ENCODE measurements around the gene ITPK1.

ITPK1 gene

GRCh38 chr14:92960706-92961566, 154.8 kb downstream of the ITPK1 start:
- H3K27me3 ChIP-seq (ENCODE audit: control insufficient read depth in 2 of 2, insufficient read depth in 2 of 2, low read length in 2 of 2): no peaks in the 10 kb centered on the region
- H3K9me3 ChIP-seq (ENCODE audit: control insufficient read depth in 2 of 2, low read length in 2 of 2): no peaks in the 10 kb centered on the region
- H3K36me3 ChIP-seq (ENCODE audit: control insufficient read depth in 2 of 2, insufficient read depth in 2 of 2, low read length in 2 of 2): peaks cover 33 to 39% of the 10 kb centered on the region in 2 donors
- H3K4me1 ChIP-seq (ENCODE audit: control insufficient read depth in 2 of 2, insufficient read depth in 2 of 2, low read length in 2 of 2): peaks cover 16 to 17% of the 10 kb centered on the region in 2 donors
- H3K4me3 ChIP-seq (ENCODE audit: low read length in 2 of 2): no peak overlapping the region
- no peak overlapping the region for H3K27ac ChIP-seq (ENCODE audit: low read depth in 2 of 2, low read length in 2 of 2)
- no peak overlapping the region for H3K9ac ChIP-seq (ENCODE audit: low read depth in 1 of 2, low read length in 2 of 2)

DNA sequence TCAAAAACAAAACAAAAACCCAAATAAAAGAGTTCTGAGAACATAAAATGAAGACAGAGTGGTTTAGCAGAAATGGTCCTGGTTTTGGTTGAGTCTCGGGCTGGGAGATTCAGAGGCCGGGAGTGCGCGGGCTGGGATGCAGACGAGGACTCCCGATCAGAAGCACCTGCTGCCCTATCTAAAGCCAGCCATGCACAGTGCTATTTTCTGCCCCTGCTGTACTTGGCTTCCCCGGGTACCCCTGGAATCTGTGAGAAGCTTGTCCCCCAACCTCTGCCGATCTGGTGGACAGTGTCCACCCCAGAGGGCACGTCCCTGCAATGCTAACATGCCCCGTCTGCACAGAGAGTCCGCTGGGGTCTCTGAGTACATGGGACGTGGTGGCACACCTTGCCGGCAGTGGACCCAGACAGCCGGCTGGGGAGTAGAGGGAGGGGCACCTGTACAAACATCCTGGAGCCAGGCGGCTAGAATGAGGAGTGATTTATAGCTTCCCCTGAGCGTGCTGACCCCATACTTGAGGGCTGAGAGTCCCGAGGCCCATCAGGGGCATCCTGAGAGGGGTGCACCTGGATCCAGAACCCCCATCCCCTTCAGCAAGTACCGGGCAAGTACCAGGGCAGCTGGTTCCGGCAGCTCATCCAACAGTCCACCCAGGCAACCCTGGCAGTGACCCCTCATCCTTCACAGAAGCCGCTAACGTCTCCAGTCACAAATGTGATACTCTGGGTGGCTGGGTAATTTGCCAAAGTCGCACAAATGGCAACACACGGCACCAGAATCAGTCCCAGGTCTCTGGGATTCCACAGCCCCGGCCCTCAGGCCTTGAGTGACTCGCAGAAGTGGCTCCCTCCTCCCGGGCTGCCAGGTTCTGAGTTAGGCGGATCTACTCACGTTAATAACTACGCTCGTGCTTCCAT, 155.7 kb downstream of the ITPK1 start:
- peaks cover 16% of the 10 kb centered on the region in 2 donors for H3K4me1 ChIP-seq (ENCODE audit: control insufficient read depth in 2 of 2, insufficient read depth in 2 of 2, low read length in 2 of 2)
- no peak overlapping the region for H3K4me3 ChIP-seq (ENCODE audit: low read length in 2 of 2)
- peaks cover 33 to 45% of the 10 kb centered on the region in 2 donors for H3K36me3 ChIP-seq (ENCODE audit: control insufficient read depth in 2 of 2, insufficient read depth in 2 of 2, low read length in 2 of 2)
- H3K9ac ChIP-seq (ENCODE audit: low read depth in 1 of 2, low read length in 2 of 2): no peak overlapping the region
- H3K27ac ChIP-seq (ENCODE audit: low read depth in 2 of 2, low read length in 2 of 2): no peak overlapping the region
- no peaks in the 10 kb centered on the region for H3K9me3 ChIP-seq (ENCODE audit: control insufficient read depth in 2 of 2, low read length in 2 of 2)
- no peaks in the 10 kb centered on the region for H3K27me3 ChIP-seq (ENCODE audit: control insufficient read depth in 2 of 2, insufficient read depth in 2 of 2, low read length in 2 of 2)

DNA sequence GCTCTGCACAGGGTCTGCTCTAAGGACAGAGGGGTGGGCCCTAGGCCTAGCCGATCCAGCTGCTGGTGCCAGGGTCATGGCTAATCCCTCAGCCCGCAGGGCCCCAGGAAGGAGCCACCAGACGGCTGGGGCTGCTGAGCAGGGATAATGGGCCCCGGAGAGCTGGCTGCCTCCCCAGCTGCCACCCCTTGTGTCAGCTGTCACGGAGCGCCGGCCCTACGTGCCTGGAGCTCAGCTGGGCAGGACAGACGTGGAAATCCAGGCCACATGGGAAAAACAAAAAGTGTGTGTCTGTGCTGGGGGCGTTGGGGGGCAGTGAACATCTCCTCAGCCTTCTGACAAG, 156.6 kb downstream of the ITPK1 start:
- Histone ChIP-seq H3K36me3 (ENCODE audit: control insufficient read depth in 2 of 2, insufficient read depth in 2 of 2, low read length in 2 of 2) (peaks cover 37 to 45% of the 10 kb centered on the region in 2 donors), H3K4me1 (ENCODE audit: control insufficient read depth in 2 of 2, insufficient read depth in 2 of 2, low read length in 2 of 2) (peaks cover 9% of the 10 kb centered on the region in 2 donors), H3K27ac (ENCODE audit: low read depth in 2 of 2, low read length in 2 of 2) (no peak overlapping the region)

DNA sequence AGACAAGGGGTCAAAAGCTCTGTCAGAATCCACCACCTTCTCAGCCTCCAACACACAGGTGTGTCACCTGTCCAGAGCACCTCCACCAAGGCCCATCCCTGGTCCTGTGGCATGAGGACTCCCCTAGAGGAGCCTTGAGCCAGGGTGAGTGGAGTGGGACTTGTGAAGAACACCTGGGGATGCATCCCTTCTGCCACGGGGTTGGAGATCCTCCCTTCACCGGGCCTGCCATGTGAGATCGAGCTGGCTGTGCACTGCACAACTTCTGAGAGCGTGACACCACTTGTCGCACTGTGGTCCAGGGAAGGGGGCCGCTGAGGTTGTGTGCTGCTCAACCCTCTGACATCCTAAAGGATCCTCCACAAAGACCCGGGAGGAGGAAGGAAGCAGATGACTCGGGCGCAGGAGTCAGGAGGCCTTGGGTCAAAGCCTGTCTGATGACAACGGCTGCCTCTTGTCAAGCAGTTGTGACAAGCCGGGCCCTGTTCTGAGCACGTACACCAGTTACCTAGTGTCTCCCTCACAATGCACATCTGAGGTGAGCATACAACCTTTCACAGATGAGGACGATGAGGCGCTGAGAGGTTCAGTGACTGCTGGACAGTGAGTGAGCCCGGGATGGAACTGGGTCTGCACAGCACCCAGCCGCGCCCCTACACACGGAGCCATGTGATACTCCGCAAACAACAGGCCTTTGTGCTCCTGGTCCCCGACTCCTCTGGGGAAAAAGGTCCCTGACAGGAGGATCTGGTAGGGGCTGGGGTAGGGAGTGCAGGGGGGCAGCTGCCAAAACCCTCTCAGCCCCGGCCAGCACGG, 157.1 kb downstream of the ITPK1 start:
- Histone ChIP-seq H3K27ac (ENCODE audit: low read depth in 2 of 2, low read length in 2 of 2) (no peak overlapping the region), H3K4me1 (ENCODE audit: control insufficient read depth in 2 of 2, insufficient read depth in 2 of 2, low read length in 2 of 2) (peaks cover 3% of the 10 kb centered on the region in 2 donors), H3K27me3 (ENCODE audit: control insufficient read depth in 2 of 2, insufficient read depth in 2 of 2, low read length in 2 of 2) (no peaks in the 10 kb centered on the region), H3K4me3 (ENCODE audit: low read length in 2 of 2) (no peak overlapping the region), H3K9ac (ENCODE audit: low read depth in 1 of 2, low read length in 2 of 2) (no peak overlapping the region), H3K9me3 (ENCODE audit: control insufficient read depth in 2 of 2, low read length in 2 of 2) (no peaks in the 10 kb centered on the region), H3K36me3 (ENCODE audit: control insufficient read depth in 2 of 2, insufficient read depth in 2 of 2, low read length in 2 of 2) (peaks cover 37 to 46% of the 10 kb centered on the region in 2 donors)

More for the DNA sequence above, 156.6 kb downstream of the ITPK1 start:
- Histone ChIP-seq H3K9me3 (ENCODE audit: control insufficient read depth in 2 of 2, low read length in 2 of 2) (no peaks in the 10 kb centered on the region), H3K4me3 (ENCODE audit: low read length in 2 of 2) (no peak overlapping the region), H3K9ac (ENCODE audit: low read depth in 1 of 2, low read length in 2 of 2) (no peak overlapping the region), H3K27me3 (ENCODE audit: control insufficient read depth in 2 of 2, insufficient read depth in 2 of 2, low read length in 2 of 2) (no peaks in the 10 kb centered on the region)

- no peaks in the 10 kb centered on the region for H3K4me1 ChIP-seq (ENCODE audit: control insufficient read depth in 2 of 2, insufficient read depth in 2 of 2, low read length in 2 of 2)
- H3K9ac ChIP-seq (ENCODE audit: low read depth in 1 of 2, low read length in 2 of 2): no peak overlapping the region
- H3K27me3 ChIP-seq (ENCODE audit: control insufficient read depth in 2 of 2, insufficient read depth in 2 of 2, low read length in 2 of 2): no peaks in the 10 kb centered on the region
- H3K36me3 ChIP-seq (ENCODE audit: control insufficient read depth in 2 of 2, insufficient read depth in 2 of 2, low read length in 2 of 2): peaks cover 33 to 44% of the 10 kb centered on the region in 2 donors
- no peaks in the 10 kb centered on the region for H3K9me3 ChIP-seq (ENCODE audit: control insufficient read depth in 2 of 2, low read length in 2 of 2)
- H3K4me3 ChIP-seq (ENCODE audit: low read length in 2 of 2): no peak overlapping the region
- no peak overlapping the region for H3K27ac ChIP-seq (ENCODE audit: low read depth in 2 of 2, low read length in 2 of 2)
These were observed 158.8 kb downstream of the ITPK1 start for GRCh38 chr14:92956961-92957360.

DNA sequence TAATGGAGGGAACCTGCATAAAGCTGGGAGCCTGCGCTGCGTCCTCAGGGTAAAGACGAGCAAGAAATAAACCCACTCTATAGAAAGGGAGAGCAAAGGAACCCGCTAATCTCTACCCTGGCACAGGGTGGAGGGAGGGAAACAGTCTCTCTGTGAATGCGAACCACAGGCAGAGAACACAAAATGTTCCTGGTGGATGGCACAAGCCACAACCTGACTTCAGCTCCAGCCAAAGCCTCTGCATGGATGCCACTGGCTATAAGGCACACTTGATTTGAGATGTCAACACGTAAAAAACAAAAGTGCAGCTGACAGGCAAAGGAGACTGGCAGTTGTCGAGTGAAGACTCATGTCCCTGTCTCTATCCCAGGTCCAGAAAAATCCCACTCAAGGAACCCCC, 160.3 kb downstream of the ITPK1 start:
- Histone ChIP-seq H3K27me3 (ENCODE audit: control insufficient read depth in 2 of 2, insufficient read depth in 2 of 2, low read length in 2 of 2) (no peaks in the 10 kb centered on the region), H3K4me3 (ENCODE audit: low read length in 2 of 2) (no peak overlapping the region), H3K9me3 (ENCODE audit: control insufficient read depth in 2 of 2, low read length in 2 of 2) (no peaks in the 10 kb centered on the region), H3K27ac (ENCODE audit: low read depth in 2 of 2, low read length in 2 of 2) (no peak overlapping the region), H3K9ac (ENCODE audit: low read depth in 1 of 2, low read length in 2 of 2) (no peak overlapping the region), H3K36me3 (ENCODE audit: control insufficient read depth in 2 of 2, insufficient read depth in 2 of 2, low read length in 2 of 2) (peaks cover 45 to 54% of the 10 kb centered on the region in 2 donors), H3K4me1 (ENCODE audit: control insufficient read depth in 2 of 2, insufficient read depth in 2 of 2, low read length in 2 of 2) (no peaks in the 10 kb centered on the region)

GRCh38 chr14:92954933-92955332, 160.8 kb downstream of the ITPK1 start:
- Histone ChIP-seq H3K4me3 (ENCODE audit: low read length in 2 of 2) (no peak overlapping the region), H3K27me3 (ENCODE audit: control insufficient read depth in 2 of 2, insufficient read depth in 2 of 2, low read length in 2 of 2) (no peaks in the 10 kb centered on the region), H3K27ac (ENCODE audit: low read depth in 2 of 2, low read length in 2 of 2) (no peak overlapping the region), H3K9me3 (ENCODE audit: control insufficient read depth in 2 of 2, low read length in 2 of 2) (no peaks in the 10 kb centered on the region), H3K4me1 (ENCODE audit: control insufficient read depth in 2 of 2, insufficient read depth in 2 of 2, low read length in 2 of 2) (no peaks in the 10 kb centered on the region), H3K9ac (ENCODE audit: low read depth in 1 of 2, low read length in 2 of 2) (no peak overlapping the region), H3K36me3 (ENCODE audit: control insufficient read depth in 2 of 2, insufficient read depth in 2 of 2, low read length in 2 of 2) (peaks cover 44 to 56% of the 10 kb centered on the region in 2 donors)

DNA sequence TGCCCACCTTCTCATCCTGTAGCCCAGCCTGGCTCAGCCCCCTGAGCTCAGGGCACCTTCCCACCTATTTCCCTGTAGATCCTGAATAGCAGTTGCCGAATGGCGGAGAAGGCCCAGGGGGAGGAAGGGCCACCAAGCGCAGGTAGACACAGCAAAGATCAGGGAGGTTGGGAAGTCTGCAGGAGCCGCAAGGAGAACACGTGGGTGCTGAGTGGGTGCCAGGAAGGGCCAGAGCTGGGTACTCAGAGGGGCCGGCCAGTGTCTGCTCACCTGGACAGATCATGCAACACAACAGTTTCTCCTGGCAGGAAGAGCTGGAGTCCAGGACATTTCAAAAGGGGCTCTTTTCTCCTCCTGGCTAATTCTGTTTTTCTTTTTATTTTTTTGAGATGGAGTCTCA, 162.2 kb downstream of the ITPK1 start:
- H3K9ac ChIP-seq (ENCODE audit: low read depth in 1 of 2, low read length in 2 of 2): no peak overlapping the region

GRCh38 chr14:92952481-92953298, 163.0 kb downstream of the ITPK1 start:
- Histone ChIP-seq H3K27ac (ENCODE audit: low read depth in 2 of 2, low read length in 2 of 2) (no peak overlapping the region), H3K36me3 (ENCODE audit: control insufficient read depth in 2 of 2, insufficient read depth in 2 of 2, low read length in 2 of 2) (peaks cover 37 to 53% of the 10 kb centered on the region in 2 donors)

More for the DNA sequence above, 162.2 kb downstream of the ITPK1 start:
- H3K36me3 ChIP-seq (ENCODE audit: control insufficient read depth in 2 of 2, insufficient read depth in 2 of 2, low read length in 2 of 2): peaks cover 41 to 54% of the 10 kb centered on the region in 2 donors
- H3K9me3 ChIP-seq (ENCODE audit: control insufficient read depth in 2 of 2, low read length in 2 of 2): no peaks in the 10 kb centered on the region
- no peak overlapping the region for H3K27ac ChIP-seq (ENCODE audit: low read depth in 2 of 2, low read length in 2 of 2)
- no peak overlapping the region for H3K4me3 ChIP-seq (ENCODE audit: low read length in 2 of 2)
- no peaks in the 10 kb centered on the region for H3K4me1 ChIP-seq (ENCODE audit: control insufficient read depth in 2 of 2, insufficient read depth in 2 of 2, low read length in 2 of 2)
- H3K27me3 ChIP-seq (ENCODE audit: control insufficient read depth in 2 of 2, insufficient read depth in 2 of 2, low read length in 2 of 2): no peaks in the 10 kb centered on the region

More at GRCh38 chr14:92952481-92953298, 163.0 kb downstream of the ITPK1 start:
- no peak overlapping the region for H3K4me3 ChIP-seq (ENCODE audit: low read length in 2 of 2)
- no peaks in the 10 kb centered on the region for H3K9me3 ChIP-seq (ENCODE audit: control insufficient read depth in 2 of 2, low read length in 2 of 2)
- no peak overlapping the region for H3K9ac ChIP-seq (ENCODE audit: low read depth in 1 of 2, low read length in 2 of 2)
- no peaks in the 10 kb centered on the region for H3K27me3 ChIP-seq (ENCODE audit: control insufficient read depth in 2 of 2, insufficient read depth in 2 of 2, low read length in 2 of 2)
- H3K4me1 ChIP-seq (ENCODE audit: control insufficient read depth in 2 of 2, insufficient read depth in 2 of 2, low read length in 2 of 2): no peaks in the 10 kb centered on the region

Data from mucosa of rectum (tissue), 2 donors.